ENCODE measurements around the gene PRSS56. TPM values are rescaled to one million over a fixed set of nuclear protein-coding genes. Genes with fewer than 3 reads are reported as not detected.
"Not testable (repeated sequence)": the region's sequence is repeated elsewhere in the genome, so short reads cannot be mapped to it uniquely, and the experiment has no call there.

The PRSS56 gene
- total and polyA plus RNA-seq, 4 donors = not detected

GRCh38 chr2:232563580-232563979, 43.4 kb downstream of the PRSS56 start:
- no peaks in the 10 kb centered on the region for H3K27me3 ChIP-seq (ENCODE audit: control insufficient read depth in 1 of 2, insufficient read depth in 2 of 2, low read length in 1 of 2)
- H3K27ac ChIP-seq (ENCODE audit: low read depth in 1 of 2, low read length in 2 of 2) = no peak overlapping the region
- H3K36me3 ChIP-seq (ENCODE audit: control insufficient read depth in 1 of 2, insufficient read depth in 2 of 2, low read length in 1 of 2) = peaks cover 5 to 11% of the 10 kb centered on the region in 2 donors
- 59 to 66% methylated on average over 3 of the region's 3 CpGs for WGBS, 2 donors
- H3K4me3 ChIP-seq (ENCODE audit: low read length in 2 of 2) = no peak overlapping the region
- ATAC-seq (ENCODE audit: low FRiP score) (no peak), DNase-seq (no peak)
- no peaks in the 10 kb centered on the region for H3K4me1 ChIP-seq (ENCODE audit: control insufficient read depth in 1 of 2, insufficient read depth in 2 of 2, low read length in 2 of 2)
- intact Hi-C loops (cut with DNase I) = no loop called here
- H3K9me3 ChIP-seq (ENCODE audit: control insufficient read depth, low read length) = no peaks in the 10 kb centered on the region

GRCh38 chr2:232567721-232568120, 47.5 kb downstream of the PRSS56 start:
- Histone ChIP-seq H3K36me3 (ENCODE audit: control insufficient read depth in 1 of 2, insufficient read depth in 2 of 2, low read length in 1 of 2) (peaks cover 10 to 20% of the 10 kb centered on the region in 2 donors), H3K27ac (ENCODE audit: low read depth in 1 of 2, low read length in 2 of 2) (no peak overlapping the region), H3K27me3 (ENCODE audit: control insufficient read depth in 1 of 2, insufficient read depth in 2 of 2, low read length in 1 of 2) (no peaks in the 10 kb centered on the region), H3K9me3 (ENCODE audit: control insufficient read depth, low read length) (no peaks in the 10 kb centered on the region), H3K4me3 (ENCODE audit: low read length in 2 of 2) (no peak overlapping the region), H3K4me1 (ENCODE audit: control insufficient read depth in 1 of 2, insufficient read depth in 2 of 2, low read length in 2 of 2) (no peaks in the 10 kb centered on the region)
- DNase-seq (no peak), ATAC-seq (ENCODE audit: low FRiP score) (no peak)
- intact Hi-C loops (cut with DNase I) = no loop called here

GRCh38 chr2:232568161-232568560, 48.0 kb downstream of the PRSS56 start:
- H3K36me3 ChIP-seq (ENCODE audit: control insufficient read depth in 1 of 2, insufficient read depth in 2 of 2, low read length in 1 of 2) = peaks cover 10 to 17% of the 10 kb centered on the region in 2 donors

GRCh38 chr2:232569541-232569940, 49.4 kb downstream of the PRSS56 start:
- intact Hi-C loops (cut with DNase I) = no loop called here
- ATAC-seq (ENCODE audit: low FRiP score) = no peak
- Histone ChIP-seq H3K27ac (ENCODE audit: low read depth in 1 of 2, low read length in 2 of 2) (no peak overlapping the region), H3K4me1 (ENCODE audit: control insufficient read depth in 1 of 2, insufficient read depth in 2 of 2, low read length in 2 of 2) (no peaks in the 10 kb centered on the region), H3K9me3 (ENCODE audit: control insufficient read depth, low read length) (no peaks in the 10 kb centered on the region), H3K4me3 (ENCODE audit: low read length in 2 of 2) (no peak overlapping the region), H3K36me3 (ENCODE audit: control insufficient read depth in 1 of 2, insufficient read depth in 2 of 2, low read length in 1 of 2) (peaks cover 10 to 17% of the 10 kb centered on the region in 2 donors), H3K27me3 (ENCODE audit: control insufficient read depth in 1 of 2, insufficient read depth in 2 of 2, low read length in 1 of 2) (no peaks in the 10 kb centered on the region)
- no peak for DNase-seq
- 92 to 93% methylated on average over 9 of the region's 9 CpGs for WGBS, 2 donors

More at GRCh38 chr2:232568161-232568560, 48.0 kb downstream of the PRSS56 start:
- Histone ChIP-seq H3K27ac (ENCODE audit: low read depth in 1 of 2, low read length in 2 of 2) (no peak overlapping the region), H3K4me3 (ENCODE audit: low read length in 2 of 2) (no peak overlapping the region), H3K9me3 (ENCODE audit: control insufficient read depth, low read length) (no peaks in the 10 kb centered on the region), H3K27me3 (ENCODE audit: control insufficient read depth in 1 of 2, insufficient read depth in 2 of 2, low read length in 1 of 2) (no peaks in the 10 kb centered on the region), H3K4me1 (ENCODE audit: control insufficient read depth in 1 of 2, insufficient read depth in 2 of 2, low read length in 2 of 2) (no peaks in the 10 kb centered on the region)
- ATAC-seq (ENCODE audit: low FRiP score) (no peak), DNase-seq (no peak)
- 50 to 55% methylated on average over 5 of the region's 5 CpGs for WGBS, 2 donors
- intact Hi-C loops (cut with DNase I) = no loop called here

- intact Hi-C loops (cut with DNase I); H3K9me3 ChIP-seq (ENCODE audit: control insufficient read depth, low read length); H3K4me1 ChIP-seq (ENCODE audit: control insufficient read depth in 1 of 2, insufficient read depth in 2 of 2, low read length in 2 of 2); H3K4me3 ChIP-seq (ENCODE audit: low read length in 2 of 2); DNase-seq; H3K27me3 ChIP-seq (ENCODE audit: control insufficient read depth in 1 of 2, insufficient read depth in 2 of 2, low read length in 1 of 2); H3K27ac ChIP-seq (ENCODE audit: low read depth in 1 of 2, low read length in 2 of 2); ATAC-seq (ENCODE audit: low FRiP score): not testable (repeated sequence)
- H3K36me3 ChIP-seq (ENCODE audit: control insufficient read depth in 1 of 2, insufficient read depth in 2 of 2, low read length in 1 of 2) = peaks cover 13 to 15% of the 10 kb centered on the region in 2 donors
- WGBS, 2 donors = 94 to 95% methylated on average over 6 of the region's 6 CpGs
These were observed 50.3 kb downstream of the PRSS56 start for GRCh38 chr2:232570481-232570880.

GRCh38 chr2:232571026-232571474, 50.9 kb downstream of the PRSS56 start:
- no peaks in the 10 kb centered on the region for H3K4me1 ChIP-seq (ENCODE audit: control insufficient read depth in 1 of 2, insufficient read depth in 2 of 2, low read length in 2 of 2)
- H3K27ac ChIP-seq (ENCODE audit: low read depth in 1 of 2, low read length in 2 of 2) = no peak overlapping the region
- ATAC-seq (ENCODE audit: low FRiP score) = no peak
- intact Hi-C loops (cut with DNase I) = no loop called here
- H3K27me3 ChIP-seq (ENCODE audit: control insufficient read depth in 1 of 2, insufficient read depth in 2 of 2, low read length in 1 of 2) = no peaks in the 10 kb centered on the region
- 59 to 65% methylated on average over 7 of the region's 7 CpGs for WGBS, 2 donors
- no peaks in the 10 kb centered on the region for H3K9me3 ChIP-seq (ENCODE audit: control insufficient read depth, low read length)
- no peak overlapping the region for H3K4me3 ChIP-seq (ENCODE audit: low read length in 2 of 2)
- DNase-seq = no peak
- peaks cover 13 to 15% of the 10 kb centered on the region in 2 donors for H3K36me3 ChIP-seq (ENCODE audit: control insufficient read depth in 1 of 2, insufficient read depth in 2 of 2, low read length in 1 of 2)

- Histone ChIP-seq H3K9me3 (ENCODE audit: control insufficient read depth, low read length) (no peaks in the 10 kb centered on the region), H3K36me3 (ENCODE audit: control insufficient read depth in 1 of 2, insufficient read depth in 2 of 2, low read length in 1 of 2) (peaks cover 10% of the 10 kb centered on the region in 2 donors)
- intact Hi-C loops (cut with DNase I) = no loop called here
These were observed 52.9 kb downstream of the PRSS56 start for GRCh38 chr2:232573042-232573441.

GRCh38 chr2:232573771-232574435, 53.7 kb downstream of the PRSS56 start:
- 93 to 94% methylated on average over 8 of the region's 8 CpGs for WGBS, 2 donors
- ATAC-seq (ENCODE audit: low FRiP score) = no peak
- DNase-seq = no peak
- Histone ChIP-seq H3K4me1 (ENCODE audit: control insufficient read depth in 1 of 2, insufficient read depth in 2 of 2, low read length in 2 of 2) (no peaks in the 10 kb centered on the region), H3K9me3 (ENCODE audit: control insufficient read depth, low read length) (no peaks in the 10 kb centered on the region), H3K4me3 (ENCODE audit: low read length in 2 of 2) (no peak overlapping the region), H3K27ac (ENCODE audit: low read depth in 1 of 2, low read length in 2 of 2) (no peak overlapping the region), H3K27me3 (ENCODE audit: control insufficient read depth in 1 of 2, insufficient read depth in 2 of 2, low read length in 1 of 2) (no peaks in the 10 kb centered on the region), H3K36me3 (ENCODE audit: control insufficient read depth in 1 of 2, insufficient read depth in 2 of 2, low read length in 1 of 2) (peaks cover 6 to 7% of the 10 kb centered on the region in 2 donors)
- intact Hi-C loops (cut with DNase I) = no loop called here

More at GRCh38 chr2:232573042-232573441, 52.9 kb downstream of the PRSS56 start:
- Histone ChIP-seq H3K4me1 (ENCODE audit: control insufficient read depth in 1 of 2, insufficient read depth in 2 of 2, low read length in 2 of 2) (no peaks in the 10 kb centered on the region), H3K27me3 (ENCODE audit: control insufficient read depth in 1 of 2, insufficient read depth in 2 of 2, low read length in 1 of 2) (no peaks in the 10 kb centered on the region), H3K27ac (ENCODE audit: low read depth in 1 of 2, low read length in 2 of 2) (no peak overlapping the region), H3K4me3 (ENCODE audit: low read length in 2 of 2) (no peak overlapping the region)
- DNase-seq (no peak), ATAC-seq (ENCODE audit: low FRiP score) (no peak)

- Histone ChIP-seq H3K4me3 (ENCODE audit: low read length in 2 of 2) (no peak overlapping the region), H3K36me3 (ENCODE audit: control insufficient read depth in 1 of 2, insufficient read depth in 2 of 2, low read length in 1 of 2) (peaks cover 2 to 4% of the 10 kb centered on the region in 2 donors), H3K9me3 (ENCODE audit: control insufficient read depth, low read length) (no peaks in the 10 kb centered on the region), H3K27me3 (ENCODE audit: control insufficient read depth in 1 of 2, insufficient read depth in 2 of 2, low read length in 1 of 2) (no peaks in the 10 kb centered on the region), H3K4me1 (ENCODE audit: control insufficient read depth in 1 of 2, insufficient read depth in 2 of 2, low read length in 2 of 2) (no peaks in the 10 kb centered on the region), H3K27ac (ENCODE audit: low read depth in 1 of 2, low read length in 2 of 2) (no peak overlapping the region)
- DNase-seq (no peak), ATAC-seq (ENCODE audit: low FRiP score) (no peak)
- intact Hi-C loops (cut with DNase I) = no loop called here
- 90 to 92% methylated on average over 5 of the region's 5 CpGs for WGBS, 2 donors
These were observed 54.7 kb downstream of the PRSS56 start for GRCh38 chr2:232574674-232575403.
